Neural cell (in vitro differentiated cells): ENCODE measurements around the gene RELA. TPM values are rescaled to one million over a fixed set of nuclear protein-coding genes. Genes with fewer than 3 reads are reported as not detected.
"Not testable (repeated sequence)": the region's sequence is repeated elsewhere in the genome, so short reads cannot be mapped to it uniquely, and the experiment has no call there.

Experiments used
- H2AFZ ChIP-seq: fragments of 200-600, 300-800 bp; sonication (generic), shearing (Covaris generic); 2 replicates; pipeline ENCODE4 v1.6.0; 2014; ENCODE audit warnings: low read depth, mild to moderate bottlenecking, antibody characterized with exemption, low read length, moderate library complexity
- H3F3A ChIP-seq: fragments of 200-600 bp; shearing (Covaris generic); 2 replicates; pipeline ENCODE4 v1.6.1; 2016; ENCODE audit warnings: mild to moderate bottlenecking, moderate library complexity, mixed read lengths, antibody characterized with exemption, low read length; ENCODE audit not compliant: insufficient read depth, poor library complexity, severe bottlenecking
- H3K27ac ChIP-seq: fragments of 200-600, 300-800 bp; sonication (generic), shearing (Covaris generic); 2 replicates; pipeline ENCODE4 v1.5.1; 2014; ENCODE audit warnings: mild to moderate bottlenecking, low read length, moderate library complexity
- H3K27me3 ChIP-seq: fragments of 300-800, 200-600 bp; sonication (generic), shearing (Covaris generic); 2 replicates; pipeline ENCODE4 v1.6.0; 2014; ENCODE audit warnings: mild to moderate bottlenecking, low read depth, low read length, moderate library complexity; ENCODE audit not compliant: insufficient read depth
- H3K36me3 ChIP-seq: fragments of 300-800, 200-600 bp; sonication (generic), shearing (Covaris generic); 2 replicates; pipeline ENCODE4 v1.5.1; 2014; ENCODE audit warnings: mild to moderate bottlenecking, antibody characterized with exemption, low read length, moderate library complexity; ENCODE audit not compliant: insufficient read depth
- H3K4me2 ChIP-seq: fragments of 300-800, 200-600 bp; sonication (generic), shearing (Covaris generic); 2 replicates; pipeline ENCODE4 v1.6.0; 2014; ENCODE audit warnings: mild to moderate bottlenecking, low read length
- H3K4me3 ChIP-seq: fragments of 300-800, 200-600 bp; sonication (generic), shearing (Covaris generic); 2 replicates; pipeline ENCODE4 v1.5.1; 2014; ENCODE audit warnings: mild to moderate bottlenecking, low read length, moderate library complexity
- H3K79me2 ChIP-seq: fragments of 200-600 bp; shearing (Covaris generic); replicated peaks from 2 replicates; pipeline ENCODE4 v1.6.0; 2014; ENCODE audit warnings: mild to moderate bottlenecking, low read length, moderate library complexity; ENCODE audit not compliant: insufficient read depth
- H3K9ac ChIP-seq: fragments of 300-800, 200-600 bp; sonication (generic), shearing (Covaris generic); 2 replicates; pipeline ENCODE4 v1.6.1; 2016; ENCODE audit warnings: mild to moderate bottlenecking, low read length, mixed read lengths
- H3K9me2 ChIP-seq: fragments of 200-600 bp; shearing (Covaris generic); 2 replicates; pipeline ENCODE4 v1.6.1; 2016; ENCODE audit warnings: mild to moderate bottlenecking, low read length, mixed read lengths; ENCODE audit not compliant: insufficient read depth
- H3K9me3 ChIP-seq: fragments of 200-600, 300-800 bp; sonication (generic), shearing (Covaris generic); 2 replicates; pipeline ENCODE4 v1.6.1; 2016; ENCODE audit warnings: mild to moderate bottlenecking, mixed run types, low read length, moderate library complexity, mixed read lengths
- H4K20me1 ChIP-seq: fragments of 200-600 bp; shearing (Covaris generic); 2 replicates; pipeline ENCODE4 v1.6.1; 2016; ENCODE audit warnings: mild to moderate bottlenecking, mixed run types; ENCODE audit not compliant: insufficient read depth
- CTCF ChIP-seq: fragments of 450-650 bp; IDR thresholded peaks from 2 replicates; pipeline ENCODE4 v1.5.1; 2014; ENCODE audit warnings: antibody characterized with exemption, mild to moderate bottlenecking, moderate library complexity; ENCODE audit not compliant: poor library complexity, severe bottlenecking
- EP300 ChIP-seq: fragments of 450-650 bp; conservative IDR thresholded peaks from 2 replicates; pipeline ENCODE4 v1.6.1; 2014; ENCODE audit warnings: antibody characterized with exemption, mild to moderate bottlenecking, moderate library complexity; ENCODE audit not compliant: poor library complexity, severe bottlenecking
- EZH2 ChIP-seq: fragments of 200-600, 300-800 bp; shearing (Covaris generic), sonication (generic); IDR thresholded peaks from 2 replicates; pipeline ENCODE4 v1.6.1; 2014; ENCODE audit warnings: antibody characterized with exemption, low read length, borderline replicate concordance, mild to moderate bottlenecking; ENCODE audit not compliant: insufficient read depth, poor library complexity, severe bottlenecking
- MXI1 ChIP-seq: fragments of 450-650 bp; conservative IDR thresholded peaks from 2 replicates; pipeline ENCODE4 v1.6.1; 2014; ENCODE audit warnings: antibody characterized with exemption, mild to moderate bottlenecking; ENCODE audit not compliant: poor library complexity, severe bottlenecking
- POLR2AphosphoS5 ChIP-seq: IDR thresholded peaks from 2 replicates; pipeline ENCODE4 v1.6.1; 2012
- RAD21 ChIP-seq: fragments of 450-650 bp; conservative IDR thresholded peaks from 2 replicates; pipeline ENCODE4 v1.6.1; 2014; ENCODE audit warnings: antibody characterized with exemption, mild to moderate bottlenecking, moderate library complexity
- REST ChIP-seq: IDR thresholded peaks from 2 replicates; pipeline ENCODE4 v1.6.1; 2012; ENCODE audit warnings: borderline replicate concordance
- SMC3 ChIP-seq: fragments of 450-650 bp; conservative IDR thresholded peaks from 2 replicates; pipeline ENCODE4 v1.6.1; 2014; ENCODE audit warnings: antibody characterized with exemption, mild to moderate bottlenecking, moderate library complexity; ENCODE audit not compliant: poor library complexity
- TAF1 ChIP-seq: IDR thresholded peaks from 2 replicates; pipeline ENCODE4 v1.6.1; 2012; ENCODE audit warnings: low read depth
- polyA plus RNA-seq: library from polyadenylated mRNA; depleted of rRNA; stranded (reverse); fragments of >200 nt; gene quantifications from 2 replicates; pipeline ENCODE4 v1.2.3, GENCODE V29; 2014

Gene RELA
- polyA plus RNA-seq, 1 donor from 2014 or later: 19.3 TPM

- H3K27me3 ChIP-seq: no peaks in the 10 kb centered on the region
- no peak overlapping the region for H3K4me2 ChIP-seq
- H3F3A ChIP-seq: no peaks in the 10 kb centered on the region
- H3K9ac ChIP-seq: no peak overlapping the region
- no peaks in the 10 kb centered on the region for H3K79me2 ChIP-seq
- no peaks in the 10 kb centered on the region for H3K9me2 ChIP-seq
- TF ChIP-seq SMC3 (no peak), POLR2AphosphoS5 (no peak), EP300 (no peak), EZH2 (no peak), MXI1 (no peak), REST (no peak), RAD21 (no peak), CTCF (no peak), TAF1 (no peak)
- no peaks in the 10 kb centered on the region for H3K9me3 ChIP-seq
- H3K36me3 ChIP-seq: no peaks in the 10 kb centered on the region
- no peak overlapping the region for H3K4me3 ChIP-seq
- H2AFZ ChIP-seq: no peak overlapping the region
- H4K20me1 ChIP-seq: no peaks in the 10 kb centered on the region
- H3K27ac ChIP-seq: no peak overlapping the region
These were observed 22.0 kb downstream of the RELA start for GRCh38 chr11:65640483-65641296.

GRCh38 chr11:65639623-65640482 lies 22.9 kb downstream of the RELA start:
- no peak overlapping the region for H3K4me3 ChIP-seq
- H3K9ac ChIP-seq: no peak overlapping the region
- H3K9me3 ChIP-seq: no peaks in the 10 kb centered on the region
- no peak overlapping the region for H3K4me2 ChIP-seq
- H3K9me2 ChIP-seq: no peaks in the 10 kb centered on the region
- no peaks in the 10 kb centered on the region for H3K27me3 ChIP-seq
- H4K20me1 ChIP-seq: no peaks in the 10 kb centered on the region
- no peaks in the 10 kb centered on the region for H3K79me2 ChIP-seq
- no peak overlapping the region for H2AFZ ChIP-seq
- peaks cover 4% of the 10 kb centered on the region for H3K36me3 ChIP-seq
- H3F3A ChIP-seq: no peaks in the 10 kb centered on the region
- no peak overlapping the region for H3K27ac ChIP-seq
- TF ChIP-seq EP300 (no peak), SMC3 (no peak)

GRCh38 chr11:65639228-65639597 lies 23.5 kb downstream of the RELA start:
- not testable (repeated sequence) for H2AFZ ChIP-seq, H3K4me2 ChIP-seq, H3K36me3 ChIP-seq, H3K9me3 ChIP-seq, H3K27ac ChIP-seq, H4K20me1 ChIP-seq, H3K9ac ChIP-seq, H3K79me2 ChIP-seq, H3F3A ChIP-seq, H3K27me3 ChIP-seq, H3K4me3 ChIP-seq, H3K9me2 ChIP-seq
